ENCODE results near the gene GINS2.

The GINS2 gene

DNA sequence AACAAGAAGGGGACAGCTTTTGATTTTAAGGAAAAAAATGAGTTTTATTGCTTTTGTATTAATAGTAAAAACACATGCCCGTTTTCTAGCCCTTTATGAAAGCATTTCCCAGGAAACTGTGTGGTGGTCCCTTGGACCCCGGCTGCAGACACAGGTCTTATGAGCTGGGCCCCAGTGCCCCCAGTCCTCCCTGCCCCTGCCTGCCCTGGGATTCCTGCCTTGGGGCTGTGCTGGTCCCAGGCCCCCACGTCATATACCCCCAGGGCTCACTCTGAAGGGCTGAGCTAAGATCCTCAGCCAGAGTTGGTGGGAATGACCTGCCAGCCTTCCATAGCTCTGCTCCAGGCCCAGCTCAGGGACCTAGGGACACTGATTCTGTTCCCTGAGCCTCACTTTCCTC lies 30.8 kb downstream of the GINS2 start:
- no peaks in the 10 kb centered on the region for H3K9me3 ChIP-seq (ENCODE audit: control insufficient read depth, low read length)
- peaks cover 14% of the 10 kb centered on the region for H3K4me1 ChIP-seq (ENCODE audit: control insufficient read depth, insufficient read depth, low read length)
- peaks cover 88% of the 10 kb centered on the region for H3K36me3 ChIP-seq (ENCODE audit: control insufficient read depth, insufficient read depth, low read length, severe bottlenecking)
- no peak overlapping the region for H3K4me3 ChIP-seq (ENCODE audit: low read length)
- H3K27me3 ChIP-seq (replicated peaks; ENCODE audit: control insufficient read depth, insufficient read depth, low read length), result no peaks in the 10 kb centered on the region
- no peak for DNase-seq (ENCODE audit: low read depth)
- no peak overlapping the region for H3K9ac ChIP-seq (ENCODE audit: low read length)

DNA sequence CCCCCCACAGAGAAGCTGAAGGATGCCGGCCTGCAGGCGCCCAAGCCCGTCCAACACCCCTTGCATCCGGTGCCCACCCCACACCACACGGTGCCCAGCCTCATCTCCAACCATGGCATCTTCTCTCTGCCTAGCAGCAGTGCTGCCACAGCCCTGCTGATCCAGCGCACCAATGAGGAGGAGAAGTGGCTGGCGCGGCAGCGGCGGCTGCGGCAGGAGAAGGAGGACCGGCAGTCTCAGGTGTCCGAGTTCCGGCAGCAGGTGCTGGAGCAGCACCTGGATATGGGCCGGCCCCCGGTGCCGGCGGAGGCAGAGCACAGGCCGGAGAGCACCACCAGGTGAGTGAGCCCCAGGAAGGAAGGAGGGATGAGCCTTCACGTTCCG lies 31.5 kb downstream of the GINS2 start:
- no peak overlapping the region for H3K9ac ChIP-seq (ENCODE audit: low read length)
- no peaks in the 10 kb centered on the region for H3K27me3 ChIP-seq (replicated peaks; ENCODE audit: control insufficient read depth, insufficient read depth, low read length)
- H3K9me3 ChIP-seq (ENCODE audit: control insufficient read depth, low read length), result no peaks in the 10 kb centered on the region
- H3K4me3 ChIP-seq (ENCODE audit: low read length), result no peak overlapping the region
- no peak for DNase-seq (ENCODE audit: low read depth)
- H3K4me1 ChIP-seq (ENCODE audit: control insufficient read depth, insufficient read depth, low read length), result peaks cover 14% of the 10 kb centered on the region
- H3K36me3 ChIP-seq (ENCODE audit: control insufficient read depth, insufficient read depth, low read length, severe bottlenecking), result peaks cover 80% of the 10 kb centered on the region

DNA sequence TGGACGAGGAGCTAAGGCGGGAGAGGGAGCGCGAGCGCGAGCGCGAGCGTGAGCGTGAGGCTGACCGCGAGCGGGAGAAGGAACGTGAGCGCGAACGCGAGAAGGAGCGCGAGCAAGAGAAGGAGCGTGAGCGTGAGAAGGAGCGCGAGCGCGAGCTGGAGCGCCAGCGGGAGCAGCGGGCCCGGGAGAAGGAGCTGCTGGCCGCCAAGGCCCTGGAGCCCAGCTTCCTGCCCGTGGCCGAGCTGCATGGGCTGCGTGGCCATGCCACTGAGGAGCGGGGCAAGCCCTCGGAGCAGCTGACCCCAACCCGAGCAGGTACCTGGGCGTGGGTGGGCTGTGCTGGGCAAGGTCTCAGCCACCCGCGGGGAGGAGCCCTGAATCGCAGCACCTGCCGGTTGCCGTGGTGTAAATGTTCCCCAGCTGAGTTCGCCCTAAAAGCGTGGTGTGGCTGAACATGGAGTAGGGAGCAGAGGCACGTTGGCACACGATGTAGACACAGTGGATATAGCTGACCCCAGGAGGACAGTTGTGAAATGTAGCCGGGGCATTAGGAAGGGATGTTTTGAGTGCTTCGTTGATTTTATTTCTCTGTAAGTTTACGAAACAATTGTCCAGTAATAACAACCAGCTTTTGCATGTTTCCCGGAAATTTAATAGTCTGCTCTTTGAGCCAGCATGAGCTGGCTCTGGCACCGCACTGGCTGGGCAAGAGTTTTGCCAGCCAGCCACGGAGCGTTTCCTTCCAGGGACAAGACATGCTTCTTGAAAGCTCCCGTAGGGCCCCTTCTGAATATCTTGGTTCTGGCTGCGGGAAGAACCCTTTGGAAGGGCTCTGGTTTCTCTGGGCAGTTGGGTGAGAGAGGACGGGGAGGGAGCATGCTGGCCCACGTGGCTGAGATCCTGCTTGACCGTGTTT lies 32.1 kb downstream of the GINS2 start:
- no peak overlapping the region for H3K9ac ChIP-seq (ENCODE audit: low read length)
- peaks cover 16% of the 10 kb centered on the region for H3K4me1 ChIP-seq (ENCODE audit: control insufficient read depth, insufficient read depth, low read length)
- H3K9me3 ChIP-seq (ENCODE audit: control insufficient read depth, low read length), result no peaks in the 10 kb centered on the region
- H3K27me3 ChIP-seq (replicated peaks; ENCODE audit: control insufficient read depth, insufficient read depth, low read length), result no peaks in the 10 kb centered on the region
- H3K4me3 ChIP-seq (ENCODE audit: low read length), result no peak overlapping the region
- peaks cover 74% of the 10 kb centered on the region for H3K36me3 ChIP-seq (ENCODE audit: control insufficient read depth, insufficient read depth, low read length, severe bottlenecking)
- no peak for DNase-seq (ENCODE audit: low read depth)

DNA sequence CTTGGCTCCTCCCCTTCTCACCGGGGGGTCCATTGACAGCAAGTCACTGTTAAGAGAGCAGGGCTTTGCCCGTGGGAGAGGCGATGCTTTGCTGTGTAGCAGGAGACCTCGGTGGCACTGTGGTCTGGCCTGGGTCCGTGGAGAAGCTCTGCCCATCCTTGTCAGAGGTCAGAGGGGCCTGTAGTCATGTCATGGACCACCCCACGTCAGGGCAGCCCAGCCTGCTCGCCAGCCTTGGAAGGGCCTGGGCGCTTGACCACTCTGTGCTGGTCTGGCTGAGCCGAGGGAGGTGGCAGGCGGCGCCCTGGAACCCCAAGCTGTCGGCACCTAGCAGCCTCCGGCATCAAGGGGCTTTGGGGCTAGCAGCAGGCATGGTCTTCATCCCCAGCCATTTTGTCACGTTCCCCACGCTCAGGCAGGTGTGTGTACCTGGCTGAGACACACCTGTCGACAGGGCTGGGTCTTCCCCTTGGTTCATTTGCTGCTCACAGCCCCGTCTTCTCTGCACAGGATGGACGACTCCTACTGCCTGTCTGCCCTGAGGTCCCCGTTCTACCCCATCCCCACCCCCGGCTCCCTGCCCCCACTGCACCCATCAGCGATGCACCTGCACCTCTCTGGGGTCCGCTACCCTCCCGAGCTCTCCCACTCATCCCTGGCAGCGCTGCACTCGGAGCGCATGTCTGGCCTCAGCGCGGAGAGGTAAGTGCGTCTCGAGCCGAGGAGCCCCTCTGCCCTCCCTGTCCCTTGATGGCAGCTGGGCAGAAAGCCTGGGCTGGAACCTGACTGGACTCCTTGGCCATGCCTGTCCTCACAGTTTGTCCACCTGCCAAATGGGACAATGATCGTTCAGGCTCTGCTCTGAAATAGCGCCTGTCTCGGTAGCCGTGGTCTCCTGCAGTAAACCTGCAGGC lies 33.3 kb downstream of the GINS2 start:
- Histone ChIP-seq H3K36me3 (ENCODE audit: control insufficient read depth, insufficient read depth, low read length, severe bottlenecking) (peaks cover 63% of the 10 kb centered on the region), H3K27me3 (replicated peaks; ENCODE audit: control insufficient read depth, insufficient read depth, low read length) (no peaks in the 10 kb centered on the region), H3K4me1 (ENCODE audit: control insufficient read depth, insufficient read depth, low read length) (peaks cover 16% of the 10 kb centered on the region), H3K4me3 (ENCODE audit: low read length) (no peak overlapping the region), H3K9ac (ENCODE audit: low read length) (no peak overlapping the region), H3K9me3 (ENCODE audit: control insufficient read depth, low read length) (no peaks in the 10 kb centered on the region)
- DNase-seq (ENCODE audit: low read depth), result no peak

DNA sequence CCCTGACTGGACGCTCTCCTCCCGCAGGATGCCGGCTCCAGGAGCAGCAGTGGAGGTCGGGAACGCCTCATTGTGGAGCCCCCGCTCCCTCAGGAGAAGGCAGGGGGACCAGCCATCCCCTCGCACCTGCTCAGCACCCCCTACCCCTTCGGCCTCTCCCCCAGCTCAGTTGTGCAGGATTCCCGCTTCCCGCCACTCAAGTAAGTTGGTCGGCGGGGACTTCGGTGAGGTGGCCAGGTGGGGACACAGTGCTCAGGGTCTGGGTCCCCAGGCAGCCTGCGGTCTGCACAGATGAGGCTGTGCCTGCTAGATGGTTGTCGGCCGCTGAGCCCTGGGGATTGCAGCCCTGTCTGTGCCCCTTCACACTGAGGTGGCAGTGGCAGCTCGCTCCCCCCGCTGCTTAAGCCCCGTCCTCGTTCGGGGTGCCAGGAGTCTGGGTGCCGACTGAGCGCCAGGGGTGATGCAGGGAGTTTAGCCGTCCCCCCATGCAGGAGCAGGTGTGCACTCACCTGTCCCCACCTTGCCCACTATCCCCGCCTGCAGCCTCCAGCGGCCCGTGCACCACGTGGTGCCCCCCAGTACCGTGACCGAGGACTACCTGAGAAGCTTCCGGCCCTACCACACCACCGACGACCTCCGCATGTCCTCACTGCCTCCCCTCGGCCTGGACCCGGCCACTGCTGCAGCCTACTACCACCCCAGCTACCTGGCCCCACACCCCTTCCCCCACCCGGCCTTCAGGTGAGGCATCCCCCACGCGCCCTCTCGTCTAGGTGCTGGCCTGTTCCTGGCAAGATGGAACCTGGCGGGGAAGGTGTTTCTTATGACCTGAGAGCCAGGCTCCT lies 34.3 kb downstream of the GINS2 start:
- Histone ChIP-seq H3K9ac (ENCODE audit: low read length) (no peak overlapping the region), H3K4me3 (ENCODE audit: low read length) (no peak overlapping the region), H3K27me3 (replicated peaks; ENCODE audit: control insufficient read depth, insufficient read depth, low read length) (no peaks in the 10 kb centered on the region), H3K4me1 (ENCODE audit: control insufficient read depth, insufficient read depth, low read length) (peaks cover 16% of the 10 kb centered on the region), H3K9me3 (ENCODE audit: control insufficient read depth, low read length) (no peaks in the 10 kb centered on the region), H3K36me3 (ENCODE audit: control insufficient read depth, insufficient read depth, low read length, severe bottlenecking) (peaks cover 57% of the 10 kb centered on the region)
- DNase-seq (ENCODE audit: low read depth), result no peak

DNA sequence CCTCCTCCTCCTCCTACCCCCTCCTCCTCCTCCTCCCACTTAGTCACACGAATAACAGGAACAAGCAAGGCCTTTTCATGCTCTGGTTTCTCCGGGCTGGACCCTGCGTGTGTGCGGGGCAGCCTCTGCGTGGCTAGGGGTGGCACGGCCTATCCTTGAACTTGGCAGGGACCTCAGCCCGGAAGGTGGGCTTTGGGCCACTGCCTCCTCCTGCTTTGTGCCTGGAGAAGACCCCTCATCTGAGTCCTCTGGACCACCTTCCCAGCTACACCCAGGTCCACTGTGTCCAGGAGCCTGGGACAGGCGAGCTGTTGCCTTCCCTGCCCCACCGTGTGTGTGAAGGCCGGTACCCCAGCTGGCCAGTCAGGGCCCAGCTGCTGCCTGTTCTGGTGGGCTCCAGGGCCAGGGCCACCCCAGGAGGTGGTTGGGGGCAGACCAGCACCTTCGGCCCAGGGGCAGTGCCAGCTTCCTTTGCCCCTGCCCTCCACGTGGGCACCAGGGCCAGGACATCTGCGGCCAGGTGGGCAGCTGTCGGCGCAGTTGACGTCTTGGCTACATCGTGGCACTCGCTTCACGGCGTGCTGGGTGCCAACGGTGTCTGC lies 35.4 kb downstream of the GINS2 start:
- Histone ChIP-seq H3K4me1 (ENCODE audit: control insufficient read depth, insufficient read depth, low read length) (peaks cover 16% of the 10 kb centered on the region), H3K36me3 (ENCODE audit: control insufficient read depth, insufficient read depth, low read length, severe bottlenecking) (peaks cover 50% of the 10 kb centered on the region), H3K9ac (ENCODE audit: low read length) (no peak overlapping the region), H3K4me3 (ENCODE audit: low read length) (no peak overlapping the region), H3K9me3 (ENCODE audit: control insufficient read depth, low read length) (no peaks in the 10 kb centered on the region), H3K27me3 (replicated peaks; ENCODE audit: control insufficient read depth, insufficient read depth, low read length) (no peaks in the 10 kb centered on the region)
- DNase-seq (ENCODE audit: low read depth), result no peak

DNA sequence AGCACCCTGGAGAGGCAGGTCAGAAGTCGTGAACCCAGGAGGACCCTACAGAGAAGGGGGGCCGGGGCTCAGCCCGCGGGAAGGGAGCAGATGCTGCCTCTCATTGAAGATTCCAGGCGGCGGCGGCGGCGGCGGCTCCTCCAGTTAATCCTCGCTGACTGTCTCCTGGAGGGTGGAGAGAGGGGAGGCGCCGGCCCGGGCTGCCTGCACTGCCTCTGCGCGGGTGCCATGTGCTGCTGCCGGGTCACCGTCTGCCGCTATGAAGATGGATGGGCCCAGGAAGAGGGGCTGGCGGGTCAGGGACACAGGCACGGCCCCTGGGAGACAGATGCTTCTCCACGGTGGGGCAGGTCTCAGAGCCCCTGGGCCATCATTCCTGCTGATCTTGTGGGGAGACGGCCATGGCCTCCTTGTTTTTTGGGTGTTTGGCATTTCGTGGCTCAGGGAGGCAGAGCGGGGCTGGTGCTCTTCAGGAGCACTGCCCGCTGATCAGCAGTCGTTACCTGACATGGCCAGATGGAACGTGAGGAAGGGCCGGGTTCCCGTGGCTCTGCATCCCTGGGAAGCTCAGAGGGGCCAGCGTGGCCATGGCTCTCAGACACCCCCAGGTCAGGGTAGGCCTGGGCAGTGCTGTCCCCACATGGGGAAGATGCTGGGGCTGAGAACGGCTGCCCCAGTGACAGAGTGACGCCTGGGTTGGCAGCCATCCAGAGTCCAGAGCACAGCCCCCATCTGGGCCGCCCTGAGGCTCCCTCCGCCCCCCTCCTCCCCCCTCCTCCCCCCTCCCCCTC lies 36.1 kb downstream of the GINS2 start:
- H3K9me3 ChIP-seq (ENCODE audit: control insufficient read depth, low read length), result no peaks in the 10 kb centered on the region
- peaks cover 43% of the 10 kb centered on the region for H3K36me3 ChIP-seq (ENCODE audit: control insufficient read depth, insufficient read depth, low read length, severe bottlenecking)
- no peaks in the 10 kb centered on the region for H3K27me3 ChIP-seq (replicated peaks; ENCODE audit: control insufficient read depth, insufficient read depth, low read length)
- peaks cover 16% of the 10 kb centered on the region for H3K4me1 ChIP-seq (ENCODE audit: control insufficient read depth, insufficient read depth, low read length)
- DNase-seq (ENCODE audit: low read depth), result peak; percentile 36
- no peak overlapping the region for H3K9ac ChIP-seq (ENCODE audit: low read length)
- H3K4me3 ChIP-seq (ENCODE audit: low read length), result no peak overlapping the region

DNA sequence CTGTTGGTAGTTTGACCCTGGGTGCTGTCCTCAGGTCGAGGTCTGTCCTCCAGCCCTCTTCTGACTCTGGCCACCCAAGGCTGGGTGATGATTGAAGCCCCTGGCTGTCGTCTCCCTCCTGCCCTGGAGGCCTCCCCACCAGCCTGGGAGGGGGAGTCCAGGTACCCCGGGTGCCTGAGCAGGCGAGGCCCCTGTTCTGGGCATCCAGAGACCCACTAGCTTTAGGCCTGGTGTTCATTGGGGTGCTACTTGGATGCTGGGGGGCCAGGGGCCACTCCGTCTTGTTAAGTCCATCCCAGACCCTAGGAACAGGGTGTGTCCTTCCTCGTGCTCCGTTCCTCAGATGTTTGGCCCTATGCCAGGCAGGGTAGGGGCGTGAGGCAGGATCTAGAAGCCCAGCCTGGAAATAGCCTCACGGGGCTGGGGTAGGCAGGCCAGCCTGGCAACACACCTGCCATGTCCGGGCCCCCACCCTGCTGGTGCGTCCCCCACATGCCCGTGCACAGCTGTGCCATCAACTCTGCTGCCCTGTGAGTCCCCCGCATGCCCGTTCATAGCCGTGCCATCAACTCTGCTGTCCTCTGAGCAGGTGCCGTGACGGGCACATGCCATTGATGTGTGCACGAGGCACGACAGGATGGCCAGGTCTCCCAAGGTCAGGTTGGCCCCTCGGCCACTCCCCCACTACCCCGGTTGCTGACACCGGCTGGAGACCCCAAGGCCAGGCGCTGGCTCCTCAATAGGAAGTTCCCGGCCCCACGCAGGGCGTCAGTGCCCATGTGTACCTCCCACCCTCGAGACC lies 36.9 kb downstream of the GINS2 start:
- H3K9ac ChIP-seq (ENCODE audit: low read length), result no peak overlapping the region
- no peaks in the 10 kb centered on the region for H3K9me3 ChIP-seq (ENCODE audit: control insufficient read depth, low read length)
- peaks cover 35% of the 10 kb centered on the region for H3K36me3 ChIP-seq (ENCODE audit: control insufficient read depth, insufficient read depth, low read length, severe bottlenecking)
- DNase-seq (ENCODE audit: low read depth), result peak; percentile 19
- H3K27me3 ChIP-seq (replicated peaks; ENCODE audit: control insufficient read depth, insufficient read depth, low read length), result no peaks in the 10 kb centered on the region
- no peak overlapping the region for H3K4me3 ChIP-seq (ENCODE audit: low read length)
- H3K4me1 ChIP-seq (ENCODE audit: control insufficient read depth, insufficient read depth, low read length), result peaks cover 10% of the 10 kb centered on the region

DNA sequence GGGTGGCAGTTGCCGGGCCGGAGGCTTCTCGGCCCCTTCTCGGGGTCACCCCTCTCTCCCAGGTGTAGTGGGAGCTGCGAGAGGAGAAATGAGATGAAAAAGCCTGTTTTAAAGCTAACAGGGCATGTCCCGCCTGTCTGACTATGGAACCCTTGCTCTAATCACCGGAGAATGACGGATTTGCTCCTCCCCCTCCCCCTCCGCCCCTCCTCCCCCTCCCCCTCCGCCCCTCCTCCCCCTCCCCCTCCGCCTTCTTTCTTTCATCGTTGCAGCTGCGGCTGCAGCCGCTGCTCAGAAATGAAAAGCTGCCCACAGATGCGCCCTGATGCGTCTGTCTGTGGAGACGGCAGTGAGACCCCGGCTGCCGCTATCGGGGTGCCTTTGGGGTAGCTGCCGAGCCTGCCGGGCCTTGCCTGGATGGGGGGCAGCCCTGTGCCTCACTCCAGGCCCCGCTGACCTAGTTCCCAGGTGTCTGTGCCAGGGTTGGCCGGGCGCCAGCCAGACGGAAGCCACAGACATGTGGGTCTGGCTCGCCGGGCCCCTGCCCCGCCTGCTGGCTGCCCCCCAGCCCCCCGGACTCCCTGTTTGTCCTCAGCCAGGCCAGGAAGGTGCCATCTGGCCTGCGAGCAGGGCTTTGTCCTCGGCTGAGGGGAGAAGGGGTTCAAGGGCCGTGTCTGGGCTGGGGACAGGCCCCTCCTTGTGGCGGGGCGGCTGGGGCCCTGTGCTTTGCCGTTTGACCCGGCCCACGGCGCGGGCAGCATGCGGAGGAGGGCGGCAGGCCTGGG lies 37.7 kb downstream of the GINS2 start:
- no peak overlapping the region for H3K4me3 ChIP-seq (ENCODE audit: low read length)
- H3K27me3 ChIP-seq (replicated peaks; ENCODE audit: control insufficient read depth, insufficient read depth, low read length), result no peaks in the 10 kb centered on the region
- peaks cover 27% of the 10 kb centered on the region for H3K36me3 ChIP-seq (ENCODE audit: control insufficient read depth, insufficient read depth, low read length, severe bottlenecking)
- no peak overlapping the region for H3K9ac ChIP-seq (ENCODE audit: low read length)
- DNase-seq (ENCODE audit: low read depth), result no peak
- no peaks in the 10 kb centered on the region for H3K9me3 ChIP-seq (ENCODE audit: control insufficient read depth, low read length)
- peaks cover 3% of the 10 kb centered on the region for H3K4me1 ChIP-seq (ENCODE audit: control insufficient read depth, insufficient read depth, low read length)
